Breast epithelium (tissue), 3 donors: ENCODE results near the gene MYH10.

ENCODE experiments used
- CTCF ChIP-seq, 3 donors: fragments of 450-650 bp; IDR thresholded peaks; one replicate each; pipeline ENCODE4 v1.5.1; 2016 to 2017; ENCODE audit warnings: antibody characterized with exemption in 3 of 3, mild to moderate bottlenecking in 3 of 3, moderate library complexity in 3 of 3
- POLR2A ChIP-seq: fragments of 450-650 bp; IDR thresholded peaks from one replicate; pipeline ENCODE4 v1.6.1; 2016; ENCODE audit warnings: antibody characterized with exemption, mild to moderate bottlenecking, moderate library complexity
- POLR2AphosphoS5 ChIP-seq, 3 donors: sonication (generic); formaldehyde crosslinking; IDR thresholded peaks; one replicate each; pipeline ENCODE4 v1.6.1; 2017; ENCODE audit warnings: antibody characterized with exemption in 3 of 3

GRCh38 chr17:8588877-8589554, 41.5 kb downstream of the MYH10 start:
- TF ChIP-seq CTCF (IDR thresholded peaks at IDR 0.05): no peak
- TF ChIP-seq POLR2A: no peak
- TF ChIP-seq POLR2AphosphoS5 (IDR thresholded peaks at IDR 0.05): no peak
